Neural cell (in vitro differentiated cells): ENCODE measurements around the gene PPM1A. TPM values are rescaled to one million over a fixed set of nuclear protein-coding genes. Genes with fewer than 3 reads are reported as not detected.

Experiments
- H2AFZ ChIP-seq: fragments of 200-600, 300-800 bp; sonication (generic), shearing (Covaris generic); 2 replicates; pipeline ENCODE4 v1.6.0; 2014; ENCODE audit warnings: low read depth, mild to moderate bottlenecking, antibody characterized with exemption, low read length, moderate library complexity
- H3F3A ChIP-seq: fragments of 200-600 bp; shearing (Covaris generic); 2 replicates; pipeline ENCODE4 v1.6.1; 2016; ENCODE audit warnings: mild to moderate bottlenecking, moderate library complexity, mixed read lengths, antibody characterized with exemption, low read length; ENCODE audit not compliant: insufficient read depth, poor library complexity, severe bottlenecking
- H3K27ac ChIP-seq: fragments of 200-600, 300-800 bp; sonication (generic), shearing (Covaris generic); 2 replicates; pipeline ENCODE4 v1.5.1; 2014; ENCODE audit warnings: mild to moderate bottlenecking, low read length, moderate library complexity
- H3K27me3 ChIP-seq: fragments of 300-800, 200-600 bp; sonication (generic), shearing (Covaris generic); 2 replicates; pipeline ENCODE4 v1.6.0; 2014; ENCODE audit warnings: mild to moderate bottlenecking, low read depth, low read length, moderate library complexity; ENCODE audit not compliant: insufficient read depth
- H3K36me3 ChIP-seq: fragments of 300-800, 200-600 bp; sonication (generic), shearing (Covaris generic); 2 replicates; pipeline ENCODE4 v1.5.1; 2014; ENCODE audit warnings: mild to moderate bottlenecking, antibody characterized with exemption, low read length, moderate library complexity; ENCODE audit not compliant: insufficient read depth
- H3K4me2 ChIP-seq: fragments of 300-800, 200-600 bp; sonication (generic), shearing (Covaris generic); 2 replicates; pipeline ENCODE4 v1.6.0; 2014; ENCODE audit warnings: mild to moderate bottlenecking, low read length
- H3K4me3 ChIP-seq: fragments of 300-800, 200-600 bp; sonication (generic), shearing (Covaris generic); 2 replicates; pipeline ENCODE4 v1.5.1; 2014; ENCODE audit warnings: mild to moderate bottlenecking, low read length, moderate library complexity
- H3K79me2 ChIP-seq: fragments of 200-600 bp; shearing (Covaris generic); replicated peaks from 2 replicates; pipeline ENCODE4 v1.6.0; 2014; ENCODE audit warnings: mild to moderate bottlenecking, low read length, moderate library complexity; ENCODE audit not compliant: insufficient read depth
- H3K9ac ChIP-seq: fragments of 300-800, 200-600 bp; sonication (generic), shearing (Covaris generic); 2 replicates; pipeline ENCODE4 v1.6.1; 2016; ENCODE audit warnings: mild to moderate bottlenecking, low read length, mixed read lengths
- H3K9me2 ChIP-seq: fragments of 200-600 bp; shearing (Covaris generic); 2 replicates; pipeline ENCODE4 v1.6.1; 2016; ENCODE audit warnings: mild to moderate bottlenecking, low read length, mixed read lengths; ENCODE audit not compliant: insufficient read depth
- H3K9me3 ChIP-seq: fragments of 200-600, 300-800 bp; sonication (generic), shearing (Covaris generic); 2 replicates; pipeline ENCODE4 v1.6.1; 2016; ENCODE audit warnings: mild to moderate bottlenecking, mixed run types, low read length, moderate library complexity, mixed read lengths
- H4K20me1 ChIP-seq: fragments of 200-600 bp; shearing (Covaris generic); 2 replicates; pipeline ENCODE4 v1.6.1; 2016; ENCODE audit warnings: mild to moderate bottlenecking, mixed run types; ENCODE audit not compliant: insufficient read depth
- CTCF ChIP-seq: fragments of 450-650 bp; IDR thresholded peaks from 2 replicates; pipeline ENCODE4 v1.5.1; 2014; ENCODE audit warnings: antibody characterized with exemption, mild to moderate bottlenecking, moderate library complexity; ENCODE audit not compliant: poor library complexity, severe bottlenecking
- EP300 ChIP-seq: fragments of 450-650 bp; conservative IDR thresholded peaks from 2 replicates; pipeline ENCODE4 v1.6.1; 2014; ENCODE audit warnings: antibody characterized with exemption, mild to moderate bottlenecking, moderate library complexity; ENCODE audit not compliant: poor library complexity, severe bottlenecking
- EZH2 ChIP-seq: fragments of 200-600, 300-800 bp; shearing (Covaris generic), sonication (generic); IDR thresholded peaks from 2 replicates; pipeline ENCODE4 v1.6.1; 2014; ENCODE audit warnings: antibody characterized with exemption, low read length, borderline replicate concordance, mild to moderate bottlenecking; ENCODE audit not compliant: insufficient read depth, poor library complexity, severe bottlenecking
- MXI1 ChIP-seq: fragments of 450-650 bp; conservative IDR thresholded peaks from 2 replicates; pipeline ENCODE4 v1.6.1; 2014; ENCODE audit warnings: antibody characterized with exemption, mild to moderate bottlenecking; ENCODE audit not compliant: poor library complexity, severe bottlenecking
- POLR2AphosphoS5 ChIP-seq: IDR thresholded peaks from 2 replicates; pipeline ENCODE4 v1.6.1; 2012
- RAD21 ChIP-seq: fragments of 450-650 bp; conservative IDR thresholded peaks from 2 replicates; pipeline ENCODE4 v1.6.1; 2014; ENCODE audit warnings: antibody characterized with exemption, mild to moderate bottlenecking, moderate library complexity
- REST ChIP-seq: IDR thresholded peaks from 2 replicates; pipeline ENCODE4 v1.6.1; 2012; ENCODE audit warnings: borderline replicate concordance
- SMC3 ChIP-seq: fragments of 450-650 bp; conservative IDR thresholded peaks from 2 replicates; pipeline ENCODE4 v1.6.1; 2014; ENCODE audit warnings: antibody characterized with exemption, mild to moderate bottlenecking, moderate library complexity; ENCODE audit not compliant: poor library complexity
- TAF1 ChIP-seq: IDR thresholded peaks from 2 replicates; pipeline ENCODE4 v1.6.1; 2012; ENCODE audit warnings: low read depth
- polyA plus RNA-seq: library from polyadenylated mRNA; depleted of rRNA; stranded (reverse); fragments of >200 nt; gene quantifications from 2 replicates; pipeline ENCODE4 v1.2.3, GENCODE V29; 2014

PPM1A gene
- polyA plus RNA-seq, 1 donor from 2014 or later = 52.1 TPM

GRCh38 chr14:60332046-60332399 lies 83.0 kb downstream of the PPM1A start:
- H4K20me1 ChIP-seq = no peaks in the 10 kb centered on the region
- peak; percentile 7 for TF ChIP-seq CTCF
- TF ChIP-seq RAD21 = no peak
- H3F3A ChIP-seq = no peaks in the 10 kb centered on the region
- H3K4me3 ChIP-seq = no peak overlapping the region
- no peak overlapping the region for H3K27ac ChIP-seq
- no peaks in the 10 kb centered on the region for H3K36me3 ChIP-seq
- H3K4me2 ChIP-seq = no peak overlapping the region
- H3K9ac ChIP-seq = no peak overlapping the region
- no peak overlapping the region for H2AFZ ChIP-seq
- no peaks in the 10 kb centered on the region for H3K9me3 ChIP-seq
- H3K27me3 ChIP-seq = no peaks in the 10 kb centered on the region
- H3K9me2 ChIP-seq = no peaks in the 10 kb centered on the region
- no peaks in the 10 kb centered on the region for H3K79me2 ChIP-seq

GRCh38 chr14:60332869-60333268 lies 83.8 kb downstream of the PPM1A start:
- H3K9me3 ChIP-seq = no peaks in the 10 kb centered on the region

More at GRCh38 chr14:60332869-60333268, 83.8 kb downstream of the PPM1A start:
- Histone ChIP-seq H3K27me3 (no peaks in the 10 kb centered on the region), H3K9ac (no peak overlapping the region), H3K79me2 (no peaks in the 10 kb centered on the region), H3K36me3 (no peaks in the 10 kb centered on the region), H3F3A (no peaks in the 10 kb centered on the region), H3K4me3 (no peak overlapping the region), H3K27ac (no peak overlapping the region), H3K4me2 (no peak overlapping the region), H2AFZ (no peak overlapping the region), H4K20me1 (no peaks in the 10 kb centered on the region), H3K9me2 (no peaks in the 10 kb centered on the region)
- no peak for TF ChIP-seq SMC3
- no peak for TF ChIP-seq RAD21
- no peak for TF ChIP-seq REST
- no peak for TF ChIP-seq MXI1
- no peak for TF ChIP-seq TAF1
- TF ChIP-seq CTCF = no peak
- TF ChIP-seq EP300 = no peak
- no peak for TF ChIP-seq EZH2
- no peak for TF ChIP-seq POLR2AphosphoS5
